HG03039 (cell line): ENCODE results near the gene KIF12.
"Not testable (repeated sequence)": the region's sequence is repeated elsewhere in the genome, so short reads cannot be mapped to it uniquely, and the experiment has no call there.

Experiments
- ATAC-seq: cut with Tn5 transposase; IDR thresholded peaks from one replicate; pipeline ENCODE4 v1.9.1; 2021; ENCODE audit warnings: mild to moderate bottlenecking, moderate library complexity; ENCODE audit not compliant: unreplicated experiment

KIF12 gene

DNA sequence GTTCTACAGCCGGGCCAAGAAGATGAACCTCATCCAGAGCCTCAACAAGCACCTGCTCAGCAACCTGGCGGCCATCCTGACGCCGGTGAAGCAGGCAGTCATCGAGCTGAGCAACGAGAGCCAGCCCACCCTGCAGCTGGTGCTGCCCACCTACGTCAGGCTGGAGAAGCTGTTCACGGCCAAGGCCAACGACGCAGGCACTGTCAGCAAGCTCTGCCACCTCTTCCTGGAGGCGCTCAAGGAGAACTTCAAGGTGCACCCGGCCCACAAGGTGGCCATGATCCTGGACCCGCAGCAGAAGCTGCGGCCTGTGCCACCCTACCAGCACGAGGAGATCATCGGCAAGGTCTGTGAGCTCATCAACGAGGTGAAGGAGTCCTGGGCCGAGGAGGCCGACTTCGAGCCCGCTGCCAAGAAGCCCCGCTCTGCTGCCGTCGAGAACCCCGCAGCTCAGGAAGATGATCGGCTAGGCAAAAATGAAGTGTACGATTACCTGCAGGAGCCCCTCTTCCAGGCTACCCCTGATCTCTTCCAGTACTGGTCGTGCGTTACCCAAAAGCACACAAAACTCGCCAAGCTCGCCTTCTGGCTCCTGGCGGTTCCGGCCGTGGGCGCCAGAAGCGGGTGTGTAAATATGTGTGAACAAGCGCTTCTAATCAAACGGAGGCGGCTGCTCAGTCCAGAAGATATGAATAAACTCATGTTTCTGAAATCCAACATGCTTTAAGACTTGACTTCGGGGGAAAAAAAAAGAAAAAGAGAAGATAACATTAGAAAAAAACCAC lies 49.5 kb downstream of the KIF12 start:
- no peak for ATAC-seq

DNA sequence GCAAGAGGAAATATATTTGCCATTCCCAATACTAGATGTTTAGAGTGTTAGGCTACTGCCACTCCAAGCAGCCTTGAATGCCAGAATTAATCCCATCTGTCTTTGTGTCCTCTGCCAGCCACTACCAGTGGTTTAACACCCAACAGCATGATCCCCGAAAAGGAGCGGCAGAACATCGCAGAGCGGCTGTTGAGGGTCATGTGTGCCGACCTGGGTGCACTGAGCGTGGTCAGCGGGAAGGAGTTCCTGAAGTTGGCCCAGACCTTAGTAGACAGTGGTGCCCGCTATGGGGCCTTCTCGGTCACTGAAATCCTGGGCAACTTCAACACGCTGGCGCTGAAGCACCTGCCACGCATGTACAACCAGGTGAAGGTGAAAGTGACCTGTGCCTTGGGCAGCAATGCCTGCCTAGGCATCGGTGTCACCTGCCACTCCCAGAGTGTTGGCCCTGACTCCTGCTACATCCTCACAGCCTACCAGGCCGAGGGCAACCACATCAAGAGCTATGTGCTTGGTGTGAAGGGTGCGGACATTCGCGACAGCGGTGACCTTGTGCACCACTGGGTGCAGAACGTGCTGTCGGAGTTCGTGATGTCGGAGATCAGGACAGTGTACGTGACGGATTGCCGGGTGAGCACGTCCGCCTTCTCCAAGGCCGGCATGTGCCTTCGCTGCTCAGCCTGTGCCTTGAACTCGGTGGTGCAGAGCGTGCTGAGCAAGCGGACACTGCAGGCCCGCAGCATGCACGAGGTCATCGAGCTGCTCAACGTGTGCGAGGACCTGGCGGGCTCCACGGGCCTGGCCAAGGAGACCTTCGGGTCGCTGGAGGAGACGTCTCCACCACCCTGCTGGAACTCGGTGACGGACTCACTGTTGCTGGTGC lies 50.3 kb downstream of the KIF12 start:
- no peak for ATAC-seq

DNA sequence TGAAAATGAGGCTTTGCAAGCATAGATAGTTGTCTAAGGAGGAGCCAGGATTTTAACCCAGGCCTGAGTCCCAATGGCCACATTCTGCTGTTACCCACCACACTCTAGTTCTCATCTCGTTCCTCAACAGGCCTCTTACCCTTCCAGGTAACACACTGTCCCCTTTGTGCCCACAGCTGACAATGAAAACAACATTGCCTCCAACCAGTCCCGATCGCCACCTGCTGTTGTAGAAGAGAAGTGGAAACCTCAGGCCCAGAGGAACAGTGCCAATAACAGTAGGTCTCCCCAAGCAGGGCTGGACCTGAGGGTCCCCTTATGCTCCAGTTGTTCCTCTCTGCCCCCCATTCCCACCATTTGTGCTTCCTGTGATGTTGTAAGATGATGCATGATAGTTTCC lies 51.4 kb downstream of the KIF12 start:
- ATAC-seq = no peak

DNA sequence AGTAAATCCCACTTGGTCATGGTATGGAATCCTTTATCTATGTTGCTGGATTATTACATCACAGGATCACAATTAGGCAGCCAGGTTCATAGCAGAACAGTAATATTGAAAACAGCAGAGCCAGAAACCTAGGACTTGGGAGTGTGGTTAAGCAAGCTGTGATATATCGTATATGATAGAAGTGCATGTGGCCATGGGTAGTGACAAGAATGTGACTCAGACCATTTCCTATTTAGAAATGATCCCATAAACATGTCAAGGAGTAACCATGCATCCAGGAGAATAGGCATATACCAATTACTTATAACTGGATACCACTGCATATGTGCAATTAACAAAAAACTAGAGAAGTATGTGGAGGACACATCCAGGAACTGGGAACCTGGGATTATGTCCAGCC lies 52.2 kb downstream of the KIF12 start:
- ATAC-seq = no peak

DNA sequence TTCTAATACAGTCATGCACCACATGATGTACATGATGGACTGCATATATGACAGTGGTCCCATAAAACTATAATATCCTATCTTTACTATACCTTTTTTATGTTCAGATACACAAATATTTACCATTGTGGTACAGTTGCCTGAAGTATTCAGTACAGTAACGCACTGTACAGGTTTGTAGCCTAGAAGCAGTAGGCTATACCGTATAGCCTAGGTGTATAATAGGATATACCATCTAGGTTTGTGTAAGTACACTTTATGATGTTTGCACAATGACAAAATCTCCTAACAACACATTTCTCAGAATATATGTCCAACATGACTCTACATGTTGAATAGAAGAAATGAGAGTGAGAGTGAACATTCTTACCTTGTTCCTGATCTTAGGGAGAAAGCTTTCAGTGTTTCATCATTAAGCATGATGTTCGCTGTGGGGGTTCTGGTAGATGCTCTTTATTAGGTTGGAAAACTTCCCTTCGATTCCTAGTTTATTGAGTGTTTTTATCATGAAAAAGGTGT lies 52.8 kb downstream of the KIF12 start:
- ATAC-seq = no peak

DNA sequence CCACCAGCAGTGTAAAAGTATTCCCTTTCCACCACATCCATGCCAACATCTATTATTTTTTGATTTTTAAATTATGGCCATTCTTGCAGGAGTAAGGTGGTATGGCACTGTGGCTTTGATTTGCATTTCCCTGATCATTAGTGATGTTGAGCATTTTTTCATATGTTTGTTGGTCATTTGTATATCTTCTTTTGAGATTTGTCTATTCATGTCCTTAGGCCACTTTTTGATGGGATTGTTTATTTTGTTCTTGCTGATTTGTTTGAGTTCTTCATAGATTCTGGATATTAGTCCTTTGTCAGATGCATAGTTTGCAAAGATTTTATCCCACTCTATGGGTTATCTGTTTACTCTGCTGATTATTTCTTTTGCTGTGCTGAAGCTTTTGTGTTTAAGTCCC lies 55.4 kb downstream of the KIF12 start:
- ATAC-seq = not testable (repeated sequence)
